Measurements from ENCODE around the gene KLHL29.

KLHL29 gene

DNA sequence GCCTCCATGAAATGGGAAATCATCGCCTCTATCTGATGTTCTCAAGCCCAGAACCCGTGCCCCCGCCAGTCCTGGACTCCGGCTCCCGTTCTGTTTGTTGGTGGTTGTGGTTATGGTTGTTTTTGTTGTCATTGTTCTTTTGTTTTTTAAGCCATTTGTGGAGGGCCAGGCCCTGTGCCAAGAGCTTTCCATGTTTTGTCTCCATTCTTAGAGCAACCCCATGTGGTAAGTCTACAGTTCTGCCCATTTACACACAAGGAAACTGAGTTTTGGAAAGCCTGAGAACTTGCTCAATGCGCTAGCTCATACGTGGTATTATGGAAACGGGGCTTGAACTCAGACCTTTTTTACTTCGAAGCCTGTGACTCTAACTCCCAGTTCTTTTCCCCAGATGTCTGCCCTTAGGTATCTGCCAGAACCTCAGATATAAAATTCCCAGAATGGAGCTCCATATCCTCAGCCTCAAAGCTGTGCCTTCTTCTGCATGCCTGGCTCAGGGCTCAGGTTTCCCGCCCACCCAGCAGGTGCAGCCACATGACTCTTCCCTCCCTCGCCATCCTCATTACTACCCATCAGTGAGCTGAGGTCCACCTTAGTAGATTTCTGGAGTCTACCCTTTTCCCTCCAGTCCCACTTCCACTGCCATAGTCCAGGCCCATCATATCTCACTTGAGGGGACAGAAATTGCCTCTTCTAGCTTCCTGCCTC, 194.1 kb downstream of the KLHL29 start:
- no peak overlapping the region for H2BK5ac ChIP-seq (ENCODE audit: low read depth, low read length, poor library complexity)
- no peak overlapping the region for H2AFZ ChIP-seq (ENCODE audit: insufficient read depth, low read length, poor library complexity)
- no peak overlapping the region for H3K14ac ChIP-seq (ENCODE audit: low read length)
- H2BK12ac ChIP-seq (ENCODE audit: low read length): no peak overlapping the region
- H4K8ac ChIP-seq (ENCODE audit: low read depth, low read length): no peak overlapping the region
- H3K27ac ChIP-seq (ENCODE audit: low read depth, low read length): no peak overlapping the region
- H3K36me3 ChIP-seq (ENCODE audit: control insufficient read depth in 1 of 2, insufficient read depth in 2 of 2, low read length in 2 of 2): no peaks in the 10 kb centered on the region
- H3K9ac ChIP-seq (ENCODE audit: low read length): no peak overlapping the region
- H3K9me3 ChIP-seq (ENCODE audit: insufficient read depth, low read depth, low read length): no peaks in the 10 kb centered on the region
- no peaks in the 10 kb centered on the region for H3K27me3 ChIP-seq (ENCODE audit: insufficient read depth, low read length)
- H2AK5ac ChIP-seq (ENCODE audit: low read length): no peak overlapping the region
- no peak overlapping the region for H3K23ac ChIP-seq (ENCODE audit: low read length)
- H3K4me1 ChIP-seq (ENCODE audit: control insufficient read depth in 1 of 2, insufficient read depth in 2 of 2, low read length in 2 of 2): peaks cover 0 to 3% of the 10 kb centered on the region in 2 experiments
- no peak overlapping the region for H2BK120ac ChIP-seq (ENCODE audit: insufficient read depth, low read length, poor library complexity)
- no peak overlapping the region for H4K12ac ChIP-seq (ENCODE audit: low read depth, low read length)
- no peak overlapping the region for H3K4ac ChIP-seq (ENCODE audit: low read depth, low read length)
- no peaks in the 10 kb centered on the region for H3K79me1 ChIP-seq (ENCODE audit: low read length)
- no peak overlapping the region for H3K4me3 ChIP-seq (ENCODE audit: low read depth, low read length)
- no CpG with 5 or more reads among the region's 11 CpGs for WGBS (ENCODE audit: extremely low coverage, insufficient coverage, insufficient read length)
- no peak overlapping the region for H4K91ac ChIP-seq (ENCODE audit: low read depth, low read length)
- no peak overlapping the region for H3K18ac ChIP-seq (ENCODE audit: low read length)
- no peak for DNase-seq
- H3K4me2 ChIP-seq (ENCODE audit: low read length): no peak overlapping the region
- H3K79me2 ChIP-seq (ENCODE audit: control insufficient read depth, insufficient read depth, low read length, poor library complexity): no peaks in the 10 kb centered on the region

GRCh38 chr2:23579674-23580073, 194.7 kb downstream of the KLHL29 start:
- Histone ChIP-seq H3K14ac (ENCODE audit: low read length) (no peak overlapping the region), H3K4ac (ENCODE audit: low read depth, low read length) (no peak overlapping the region), H3K23ac (ENCODE audit: low read length) (no peak overlapping the region), H2AFZ (ENCODE audit: insufficient read depth, low read length, poor library complexity) (no peak overlapping the region), H3K18ac (ENCODE audit: low read length) (no peak overlapping the region), H4K8ac (ENCODE audit: low read depth, low read length) (no peak overlapping the region), H3K4me2 (ENCODE audit: low read length) (no peak overlapping the region), H2AK5ac (ENCODE audit: low read length) (no peak overlapping the region), H3K27me3 (ENCODE audit: insufficient read depth, low read length) (no peaks in the 10 kb centered on the region), H4K12ac (ENCODE audit: low read depth, low read length) (no peak overlapping the region), H2BK12ac (ENCODE audit: low read length) (no peak overlapping the region), H3K4me3 (ENCODE audit: low read depth, low read length) (no peak overlapping the region), H3K9me3 (ENCODE audit: insufficient read depth, low read depth, low read length) (no peaks in the 10 kb centered on the region), H3K79me2 (ENCODE audit: control insufficient read depth, insufficient read depth, low read length, poor library complexity) (no peaks in the 10 kb centered on the region), H3K9ac (ENCODE audit: low read length) (no peak overlapping the region), H2BK120ac (ENCODE audit: insufficient read depth, low read length, poor library complexity) (no peak overlapping the region), H3K4me1 (ENCODE audit: control insufficient read depth in 1 of 2, insufficient read depth in 2 of 2, low read length in 2 of 2) (peaks cover 0 to 3% of the 10 kb centered on the region in 2 experiments), H3K36me3 (ENCODE audit: control insufficient read depth in 1 of 2, insufficient read depth in 2 of 2, low read length in 2 of 2) (no peaks in the 10 kb centered on the region), H4K91ac (ENCODE audit: low read depth, low read length) (no peak overlapping the region), H2BK5ac (ENCODE audit: low read depth, low read length, poor library complexity) (no peak overlapping the region), H3K79me1 (ENCODE audit: low read length) (no peaks in the 10 kb centered on the region), H3K27ac (ENCODE audit: low read depth, low read length) (no peak overlapping the region)
- no CpG with 5 or more reads among the region's 5 CpGs for WGBS (ENCODE audit: extremely low coverage, insufficient coverage, insufficient read length)
- no peak for DNase-seq

DNA sequence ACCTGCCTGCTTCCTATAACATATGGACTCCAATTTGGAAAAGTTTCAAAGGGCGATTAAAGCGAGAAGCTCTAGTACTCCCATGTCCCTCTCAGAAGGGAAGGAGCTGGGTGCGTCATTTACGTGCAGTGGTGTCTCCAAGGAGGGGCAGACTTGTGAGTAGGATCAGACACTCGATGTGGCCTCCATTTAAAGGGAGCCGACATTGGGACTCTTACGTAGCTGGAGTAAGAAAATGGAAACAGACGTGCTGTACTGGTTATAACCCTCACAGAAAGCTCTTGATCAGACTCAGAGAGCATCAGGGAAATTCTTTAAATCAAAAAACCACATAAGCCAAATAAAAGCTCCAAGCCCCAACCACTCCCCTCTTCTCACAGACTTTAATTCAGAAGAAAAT, 198.5 kb downstream of the KLHL29 start:
- Histone ChIP-seq H3K23ac (ENCODE audit: low read length) (no peak overlapping the region), H3K14ac (ENCODE audit: low read length) (no peak overlapping the region), H2BK12ac (ENCODE audit: low read length) (no peak overlapping the region), H3K27ac (ENCODE audit: low read depth, low read length) (no peak overlapping the region), H3K9ac (ENCODE audit: low read length) (no peak overlapping the region), H3K4me3 (ENCODE audit: low read depth, low read length) (no peak overlapping the region), H3K9me3 (ENCODE audit: insufficient read depth, low read depth, low read length) (peaks cover 3% of the 10 kb centered on the region), H3K18ac (ENCODE audit: low read length) (no peak overlapping the region), H4K8ac (ENCODE audit: low read depth, low read length) (no peak overlapping the region), H3K4me1 (ENCODE audit: control insufficient read depth in 1 of 2, insufficient read depth in 2 of 2, low read length in 2 of 2) (no peaks in the 10 kb centered on the region), H2BK120ac (ENCODE audit: insufficient read depth, low read length, poor library complexity) (no peak overlapping the region), H3K4ac (ENCODE audit: low read depth, low read length) (no peak overlapping the region), H3K36me3 (ENCODE audit: control insufficient read depth in 1 of 2, insufficient read depth in 2 of 2, low read length in 2 of 2) (no peaks in the 10 kb centered on the region), H2BK5ac (ENCODE audit: low read depth, low read length, poor library complexity) (no peak overlapping the region), H4K91ac (ENCODE audit: low read depth, low read length) (no peak overlapping the region), H4K12ac (ENCODE audit: low read depth, low read length) (no peak overlapping the region), H3K27me3 (ENCODE audit: insufficient read depth, low read length) (no peaks in the 10 kb centered on the region), H3K79me1 (ENCODE audit: low read length) (no peaks in the 10 kb centered on the region), H2AFZ (ENCODE audit: insufficient read depth, low read length, poor library complexity) (no peak overlapping the region), H3K4me2 (ENCODE audit: low read length) (no peak overlapping the region), H3K79me2 (ENCODE audit: control insufficient read depth, insufficient read depth, low read length, poor library complexity) (no peaks in the 10 kb centered on the region), H2AK5ac (ENCODE audit: low read length) (no peak overlapping the region)
- no CpG with 5 or more reads among the region's 8 CpGs for WGBS (ENCODE audit: extremely low coverage, insufficient coverage, insufficient read length)
- no peak for DNase-seq

- no peaks in the 10 kb centered on the region for H3K79me1 ChIP-seq (ENCODE audit: low read length)
- no peak overlapping the region for H3K4me2 ChIP-seq (ENCODE audit: low read length)
- H2BK5ac ChIP-seq (ENCODE audit: low read depth, low read length, poor library complexity): no peak overlapping the region
- H3K18ac ChIP-seq (ENCODE audit: low read length): no peak overlapping the region
- no peak overlapping the region for H3K9ac ChIP-seq (ENCODE audit: low read length)
- H3K23ac ChIP-seq (ENCODE audit: low read length): no peak overlapping the region
- no peak overlapping the region for H3K27ac ChIP-seq (ENCODE audit: low read depth, low read length)
- no peak overlapping the region for H4K12ac ChIP-seq (ENCODE audit: low read depth, low read length)
- no peak overlapping the region for H2AK5ac ChIP-seq (ENCODE audit: low read length)
- H3K79me2 ChIP-seq (ENCODE audit: control insufficient read depth, insufficient read depth, low read length, poor library complexity): no peaks in the 10 kb centered on the region
- no CpG with 5 or more reads among the region's 17 CpGs for WGBS (ENCODE audit: extremely low coverage, insufficient coverage, insufficient read length)
- no peak overlapping the region for H2AFZ ChIP-seq (ENCODE audit: insufficient read depth, low read length, poor library complexity)
- H3K14ac ChIP-seq (ENCODE audit: low read length): no peak overlapping the region
- H4K91ac ChIP-seq (ENCODE audit: low read depth, low read length): no peak overlapping the region
- no peak overlapping the region for H4K8ac ChIP-seq (ENCODE audit: low read depth, low read length)
- H3K4ac ChIP-seq (ENCODE audit: low read depth, low read length): no peak overlapping the region
- H3K9me3 ChIP-seq (ENCODE audit: insufficient read depth, low read depth, low read length): peaks cover 3% of the 10 kb centered on the region
- no peak for DNase-seq
- H3K4me3 ChIP-seq (ENCODE audit: low read depth, low read length): no peak overlapping the region
- H3K4me1 ChIP-seq (ENCODE audit: control insufficient read depth in 1 of 2, insufficient read depth in 2 of 2, low read length in 2 of 2): no peaks in the 10 kb centered on the region
- H3K36me3 ChIP-seq (ENCODE audit: control insufficient read depth in 1 of 2, insufficient read depth in 2 of 2, low read length in 2 of 2): no peaks in the 10 kb centered on the region
- H3K27me3 ChIP-seq (ENCODE audit: insufficient read depth, low read length): no peaks in the 10 kb centered on the region
- H2BK120ac ChIP-seq (ENCODE audit: insufficient read depth, low read length, poor library complexity): no peak overlapping the region
- H2BK12ac ChIP-seq (ENCODE audit: low read length): no peak overlapping the region
Observed at GRCh38 chr2:23584054-23584745, 199.2 kb downstream of the KLHL29 start.
